ENCODE measurements around the gene LAP3.

DNA sequence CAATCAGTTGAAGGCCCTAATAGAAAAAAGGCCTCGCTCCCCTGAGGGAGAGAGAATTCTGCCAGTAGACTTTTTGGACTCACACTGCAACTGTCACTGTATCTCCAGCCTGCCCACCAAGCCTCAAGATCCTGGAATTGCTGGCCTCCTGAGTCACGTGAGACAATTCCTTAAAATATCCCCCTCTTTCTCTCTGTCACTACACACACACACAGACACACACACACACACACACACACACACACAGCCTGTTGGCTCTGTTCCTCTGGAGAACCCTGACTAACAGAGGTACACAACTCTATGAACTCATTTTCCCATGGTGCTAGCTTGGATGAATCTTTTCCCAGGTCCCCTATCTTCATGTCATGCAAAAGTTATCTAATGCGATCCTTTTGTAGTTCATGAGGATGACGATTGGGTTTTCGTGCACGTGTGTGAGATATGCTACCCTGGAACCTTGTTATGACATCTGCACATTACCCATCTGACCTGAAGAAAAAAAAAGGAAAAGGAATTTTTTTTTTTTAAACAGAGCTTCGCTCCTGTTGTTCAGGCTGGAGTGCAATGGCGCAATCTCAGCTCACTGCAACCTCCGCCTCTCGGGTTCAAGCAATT, 48.3 kb upstream of the LAP3 start:
- TF ChIP-seq, protein P1, sequence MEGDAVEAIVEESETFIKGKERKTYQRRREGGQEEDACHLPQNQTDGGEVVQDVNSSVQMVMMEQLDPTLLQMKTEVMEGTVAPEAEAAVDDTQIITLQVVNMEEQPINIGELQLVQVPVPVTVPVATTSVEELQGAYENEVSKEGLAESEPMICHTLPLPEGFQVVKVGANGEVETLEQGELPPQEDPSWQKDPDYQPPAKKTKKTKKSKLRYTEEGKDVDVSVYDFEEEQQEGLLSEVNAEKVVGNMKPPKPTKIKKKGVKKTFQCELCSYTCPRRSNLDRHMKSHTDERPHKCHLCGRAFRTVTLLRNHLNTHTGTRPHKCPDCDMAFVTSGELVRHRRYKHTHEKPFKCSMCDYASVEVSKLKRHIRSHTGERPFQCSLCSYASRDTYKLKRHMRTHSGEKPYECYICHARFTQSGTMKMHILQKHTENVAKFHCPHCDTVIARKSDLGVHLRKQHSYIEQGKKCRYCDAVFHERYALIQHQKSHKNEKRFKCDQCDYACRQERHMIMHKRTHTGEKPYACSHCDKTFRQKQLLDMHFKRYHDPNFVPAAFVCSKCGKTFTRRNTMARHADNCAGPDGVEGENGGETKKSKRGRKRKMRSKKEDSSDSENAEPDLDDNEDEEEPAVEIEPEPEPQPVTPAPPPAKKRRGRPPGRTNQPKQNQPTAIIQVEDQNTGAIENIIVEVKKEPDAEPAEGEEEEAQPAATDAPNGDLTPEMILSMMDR (IDR thresholded peaks at IDR 0.05; ENCODE audit: low read depth, low read length, missing input control): no peak
- TF ChIP-seq YY1 (IDR thresholded peaks at IDR 0.05): no peak
- TF ChIP-seq TAF1 (conservative IDR thresholded peaks at IDR 0.05): no peak
